ENCODE results near the gene CD8B2.
"Not testable (repeated sequence)": the region's sequence is repeated elsewhere in the genome, so short reads cannot be mapped to it uniquely, and the experiment has no call there.

The CD8B2 gene

GRCh38 chr2:106551417-106552130 is 64.4 kb downstream of the CD8B2 start:
- no peak for DNase-seq (ENCODE audit: low read depth)

GRCh38 chr2:106552921-106553320 is 65.8 kb downstream of the CD8B2 start:
- DNase-seq (ENCODE audit: low read depth): no peak

- no peak for DNase-seq (ENCODE audit: low read depth)
These were observed 66.2 kb downstream of the CD8B2 start for GRCh38 chr2:106553321-106553720.

GRCh38 chr2:106554411-106554810 is 67.2 kb downstream of the CD8B2 start:
- DNase-seq (ENCODE audit: low read depth): no peak

- no peak for DNase-seq (ENCODE audit: low read depth)
These were observed 67.9 kb downstream of the CD8B2 start for GRCh38 chr2:106555053-106555452.

- DNase-seq (ENCODE audit: low read depth): not testable (repeated sequence)
These were observed 72.6 kb downstream of the CD8B2 start for GRCh38 chr2:106559786-106560185.

- no peak for DNase-seq (ENCODE audit: low read depth)
These were observed 73.6 kb downstream of the CD8B2 start for GRCh38 chr2:106560773-106561172.

GRCh38 chr2:106561356-106561755 is 74.2 kb downstream of the CD8B2 start:
- no peak for DNase-seq (ENCODE audit: low read depth)

GRCh38 chr2:106561803-106562202 is 74.6 kb downstream of the CD8B2 start:
- no peak for DNase-seq (ENCODE audit: low read depth)

GRCh38 chr2:106562268-106563186 is 75.4 kb downstream of the CD8B2 start:
- DNase-seq (ENCODE audit: low read depth): no peak

GRCh38 chr2:106563195-106563594 is 76.0 kb downstream of the CD8B2 start:
- no peak for DNase-seq (ENCODE audit: low read depth)

- DNase-seq (ENCODE audit: low read depth): no peak
These were observed 78.4 kb downstream of the CD8B2 start for GRCh38 chr2:106565599-106565998.

GRCh38 chr2:106566050-106566449 is 78.9 kb downstream of the CD8B2 start:
- no peak for DNase-seq (ENCODE audit: low read depth)

GRCh38 chr2:106566484-106566883 is 79.3 kb downstream of the CD8B2 start:
- DNase-seq (ENCODE audit: low read depth): not testable (repeated sequence)

GRCh38 chr2:106570316-106570715 is 83.2 kb downstream of the CD8B2 start:
- DNase-seq (ENCODE audit: low read depth): no peak
